Small intestine (tissue), 16 donors: ENCODE data around the gene DCP1B. TPM values are rescaled to one million over a fixed set of nuclear protein-coding genes. Genes with fewer than 3 reads are reported as not detected.

Experiments
- DNase-seq, 2 donors: peaks; one replicate each; pipeline versions ENCODE4 v3.0.0 to v3.0.0-alpha.2; 2013
- FAIRE-seq: peaks from 2 replicates; lab custom pipeline; 2012; peaks lifted over from hg19 to GRCh38; lab: Jason Lieb, UNC
- H3K27ac ChIP-seq, 3 donors: one replicate each; pipeline ENCODE4 v1.5.1; 2013; ENCODE audit warnings: low read length in 2 of 3, mild to moderate bottlenecking in 2 of 3, control low read depth in 1 of 3, inconsistent platforms in 1 of 3, low read depth in 1 of 3, moderate library complexity in 1 of 3
- H3K27me3 ChIP-seq, 3 donors: one replicate each; pipeline ENCODE4 v1.6.1; 2013; ENCODE audit warnings: low read length in 3 of 3, inconsistent platforms in 1 of 3; ENCODE audit not compliant: control insufficient read depth in 3 of 3, insufficient read depth in 3 of 3
- H3K36me3 ChIP-seq, 3 donors: one replicate each; pipeline ENCODE4 v1.6.1; 2013; ENCODE audit warnings: low read length in 3 of 3, inconsistent platforms in 1 of 3, low read depth in 1 of 3, mild to moderate bottlenecking in 1 of 3, moderate library complexity in 1 of 3; ENCODE audit not compliant: control insufficient read depth in 3 of 3, insufficient read depth in 2 of 3
- H3K4me1 ChIP-seq, 3 donors: one replicate each; pipeline ENCODE4 v1.6.1; 2013; ENCODE audit warnings: low read length in 2 of 3, inconsistent platforms in 1 of 3, low read depth in 1 of 3, mild to moderate bottlenecking in 1 of 3, moderate library complexity in 1 of 3; ENCODE audit not compliant: control insufficient read depth in 3 of 3, insufficient read depth in 2 of 3
- H3K4me3 ChIP-seq, 3 donors: one replicate each; pipeline ENCODE4 v1.5.1; 2013; ENCODE audit warnings: low read length in 3 of 3, control low read depth in 1 of 3, inconsistent platforms in 1 of 3, low read depth in 1 of 3, mild to moderate bottlenecking in 1 of 3, moderate library complexity in 1 of 3
- H3K9me3 ChIP-seq, 2 donors: one replicate each; pipeline ENCODE4 v1.6.1; 2013; ENCODE audit warnings: low read depth in 1 of 2, low read length in 1 of 2; ENCODE audit not compliant: control insufficient read depth in 2 of 2, insufficient read depth in 1 of 2
- WGBS, 3 donors: extraction: QIAGEN DNeasy Blood & Tissue Kit; methylation state at CpG; one replicate each; pipeline ENCODE4 v1.1.7; 2013; 5-methylcytosine and 5-hydroxymethylcytosine counted together
- long read RNA-seq, 10 donors: transcript quantifications; one replicate each; lab custom pipeline, GENCODE V29; 2026
- polyA plus RNA-seq, 4 donors: library from polyadenylated mRNA; stranded (reverse) in 3 of 4; unstranded in 1 of 4; fragments of 200-250 nt in 3 of 4; fragments of 120-200 nt in 1 of 4; gene quantifications; one replicate each; pipeline versions ENCODE4 v1.2.1 to v1.2.3, GENCODE V29; 2013
- donor health status: healthy with polysubstance abuse.
- donor health status: control.
- donor health status: control.
- donor health status: Bipolar disorder and iron deficiency.
- donor health status: healthy.

The DCP1B gene
- 10 to 100 TPM in 1 of 4 donors, 1 to 10 TPM in 3; 4.5 to 18.2 (median 7.9) TPM for polyA plus RNA-seq
- long read RNA-seq, donor 1, transcript DCP1B-201 (9 exons, 2,086 nt): major isoform, 6 of 22 reads
- long read RNA-seq, donor 1, partial matches to known transcripts: 13 of 22 reads
- long read RNA-seq, donor 1, other reads (novel, unspliced or antisense): 0 of 22 reads
- long read RNA-seq, donor 2, partial matches to known transcripts: 6 of 7 reads
- long read RNA-seq, donor 2, other reads (novel, unspliced or antisense): 0 of 7 reads
- long read RNA-seq, donor 3, partial matches to known transcripts: 0 of 2 reads
- long read RNA-seq, donor 3, other reads (novel, unspliced or antisense): 0 of 2 reads
- long read RNA-seq, donor 4: 0 reads
- long read RNA-seq, donor 5: 0 reads
- long read RNA-seq, donor 6, partial matches to known transcripts: 0 of 3 reads
- long read RNA-seq, donor 6, other reads (novel, unspliced or antisense): 0 of 3 reads
- long read RNA-seq, donor 7: 0 reads
- long read RNA-seq, donor 8, partial matches to known transcripts: 0 of 2 reads
- long read RNA-seq, donor 8, other reads (novel, unspliced or antisense): 0 of 2 reads
- long read RNA-seq, donor 9: 0 reads
- long read RNA-seq, donor 10, partial matches to known transcripts: 5 of 12 reads
- long read RNA-seq, donor 10, other reads (novel, unspliced or antisense): 0 of 12 reads

DNA sequence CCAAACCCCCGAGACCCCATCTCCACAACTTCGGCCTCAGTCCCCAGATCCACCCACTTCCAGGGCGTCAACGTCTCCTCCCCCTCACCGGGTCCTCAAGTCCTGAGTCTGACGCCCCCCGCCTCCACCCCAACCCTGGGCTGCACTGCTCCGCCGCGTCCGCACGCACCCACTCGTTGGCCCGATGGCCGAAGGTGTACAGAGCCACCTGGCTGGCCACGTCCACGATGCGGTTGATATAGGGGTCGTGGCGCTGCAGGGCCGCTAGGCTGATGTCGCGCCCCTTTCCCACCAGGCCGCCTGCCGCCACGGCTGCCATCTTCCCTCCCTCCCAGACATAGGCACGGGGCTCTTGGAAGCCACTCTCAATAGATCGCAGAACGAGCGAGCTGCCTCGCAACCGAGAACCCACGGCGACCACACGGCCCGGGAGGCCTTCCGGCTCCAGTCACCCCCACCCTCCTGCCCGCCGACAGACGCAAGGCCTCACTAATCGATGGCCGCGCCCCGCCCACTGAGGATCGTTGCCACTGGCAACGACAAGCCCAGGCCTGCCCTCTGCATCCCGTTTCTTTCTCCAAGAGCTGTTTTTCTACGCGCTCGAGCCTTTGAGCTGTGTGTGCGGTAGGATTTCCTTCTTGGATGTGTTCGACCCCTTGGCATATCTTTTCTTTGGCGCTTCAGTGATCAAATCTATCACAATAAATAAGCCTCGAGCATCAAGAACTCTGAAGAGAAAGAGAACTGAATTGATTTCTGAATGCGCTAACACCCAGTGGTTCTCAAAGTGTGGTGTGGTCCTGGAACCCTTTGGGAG lies at the start of gene DCP1B:
Gene DCP1B (minus strand): TSS at position 345 of the 817 bp plus-strand sequence. CDS start 26 bp downstream, at position 319.
- peak within 1 kb of the TSS; percentile 75 to 94 (median 89) for H3K27ac ChIP-seq
- no peaks in the 10 kb centered on the region for H3K36me3 ChIP-seq
- no peak for FAIRE-seq
- no peaks in the 10 kb centered on the region for H3K27me3 ChIP-seq
- peak within 1 kb of the TSS; percentile 86 to 90 (median 89) for H3K4me3 ChIP-seq
- H3K4me1 ChIP-seq: peaks cover 1 to 8% (median 4%) of the 10 kb centered on the region in 3 donors
- H3K9me3 ChIP-seq: no peaks in the 10 kb centered on the region
- 4% methylated on average over 52 to 55 of the region's 55 CpGs for WGBS, 3 donors
- peak; percentile 94 to 98 for DNase-seq

DNA sequence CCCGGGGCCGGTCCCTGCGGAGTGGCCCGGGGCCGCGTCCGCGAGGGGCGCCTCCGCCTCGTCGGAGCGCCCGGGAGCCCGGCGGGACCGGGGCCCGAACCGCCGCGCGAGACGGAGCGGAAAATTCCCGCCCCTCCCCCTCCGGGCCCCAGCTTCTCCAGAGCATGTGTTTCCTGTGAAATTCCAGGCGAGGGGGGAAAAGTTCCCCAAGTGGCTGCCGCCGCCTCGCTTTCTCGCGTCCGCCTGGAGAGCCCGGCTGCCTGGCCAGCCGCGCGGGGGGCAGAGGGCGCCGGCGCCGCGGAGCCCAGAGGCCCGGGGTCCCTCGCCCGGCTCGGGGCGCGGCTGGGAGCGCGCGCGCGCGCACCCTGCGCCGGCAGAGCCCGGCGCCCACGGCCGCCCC lies 49.4 kb upstream of the DCP1B start:
- DNase-seq (peak in 1 of 2 donors; percentile 41), FAIRE-seq (no peak)
- no peak overlapping the region for H3K27ac ChIP-seq
- 1 to 5% (median 1%) methylated on average over 44 to 60 of the region's 60 CpGs for WGBS, 3 donors
- H3K9me3 ChIP-seq: no peaks in the 10 kb centered on the region
- H3K36me3 ChIP-seq: no peaks in the 10 kb centered on the region
- H3K4me1 ChIP-seq: peaks cover 0 to 8% (median 0%) of the 10 kb centered on the region in 3 donors
- peaks cover 8 to 58% (median 10%) of the 10 kb centered on the region in 3 donors for H3K27me3 ChIP-seq
- peak overlapping the region; percentile 34 to 42 (median 41) for H3K4me3 ChIP-seq

- H3K27ac ChIP-seq: no peak within 1 kb of the TSS
- FAIRE-seq: no peak
- peaks cover 8 to 57% (median 10%) of the 10 kb centered on the region in 3 donors for H3K27me3 ChIP-seq
- peaks cover 0 to 8% (median 0%) of the 10 kb centered on the region in 3 donors for H3K4me1 ChIP-seq
- 0 to 1% (median 1%) methylated on average over 50 to 90 of the region's 90 CpGs for WGBS, 3 donors
- peak within 1 kb of the TSS; percentile 34 to 42 (median 41) for H3K4me3 ChIP-seq
- DNase-seq: peak; percentile 16 to 76
- no peaks in the 10 kb centered on the region for H3K36me3 ChIP-seq
- H3K9me3 ChIP-seq: no peaks in the 10 kb centered on the region
Measured at GRCh38 chr12:2052826-2053678, 48.8 kb upstream of the DCP1B start, which contains the start of gene CACNA1C. Gene CACNA1C (plus strand): TSS chr12:2052987. CDS start chr12:2053563, 576 bp downstream.

- Histone ChIP-seq H3K36me3 (no peaks in the 10 kb centered on the region), H3K4me1 (peaks cover 0 to 8% (median 0%) of the 10 kb centered on the region in 3 donors), H3K27me3 (peaks cover 8 to 47% (median 10%) of the 10 kb centered on the region in 3 donors), H3K27ac (no peak overlapping the region), H3K4me3 (peak overlapping the region; percentile 26 to 42 (median 32)), H3K9me3 (no peaks in the 10 kb centered on the region)
- 9 to 16% (median 11%) methylated on average over 27 to 52 of the region's 52 CpGs for WGBS, 3 donors
- FAIRE-seq (no peak), DNase-seq (peak in 1 of 2 donors; percentile 47)
Measured at GRCh38 chr12:2051700-2052621, 47.7 kb upstream of the DCP1B start.

- FAIRE-seq: no peak
- peaks cover 8 to 29% (median 8%) of the 10 kb centered on the region in 3 donors for H3K27me3 ChIP-seq
Measured at GRCh38 chr12:2049604-2050540, 45.6 kb upstream of the DCP1B start.

DNA sequence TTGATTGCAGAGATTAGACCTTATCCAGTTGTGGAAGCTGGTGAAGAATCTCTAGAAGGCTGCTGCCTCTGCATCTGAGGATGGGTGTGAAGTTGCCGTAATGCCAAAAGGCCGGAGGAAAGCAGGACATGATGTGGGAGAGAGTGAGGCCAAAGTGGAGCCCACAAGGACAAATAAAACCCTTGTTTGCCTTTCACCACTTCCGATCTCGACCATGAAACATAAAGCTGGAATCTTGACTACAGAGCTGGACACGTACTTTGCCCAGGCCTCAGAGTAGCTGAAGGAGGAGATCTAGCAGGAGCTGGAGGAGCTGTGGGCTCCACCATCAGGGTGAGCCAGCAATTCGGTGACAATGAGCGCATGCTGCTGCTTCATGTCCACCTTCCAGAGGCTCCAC lies 43.5 kb upstream of the DCP1B start:
- H3K9me3 ChIP-seq: no peaks in the 10 kb centered on the region
- FAIRE-seq (no peak), DNase-seq (no peak)
- no peak overlapping the region for H3K4me3 ChIP-seq
- WGBS, 3 donors: 72 to 90% (median 79%) methylated on average over 7 of the region's 7 CpGs
- H3K36me3 ChIP-seq: no peaks in the 10 kb centered on the region
- peaks cover 0 to 8% (median 0%) of the 10 kb centered on the region in 3 donors for H3K4me1 ChIP-seq
- no peak overlapping the region for H3K27ac ChIP-seq
- peaks cover 2 to 15% (median 8%) of the 10 kb centered on the region in 3 donors for H3K27me3 ChIP-seq

More at GRCh38 chr12:2049604-2050540, 45.6 kb upstream of the DCP1B start:
- peak; percentile 31 to 92 for DNase-seq
- H3K4me1 ChIP-seq: peaks cover 0 to 8% (median 0%) of the 10 kb centered on the region in 3 donors
- peak overlapping the region in 1 of 3 donors; percentile 0 for H3K4me3 ChIP-seq
- no peaks in the 10 kb centered on the region for H3K9me3 ChIP-seq
- peak overlapping the region in 1 of 3 donors; percentile 29 for H3K27ac ChIP-seq
- 13 to 47% (median 26%) methylated on average over 8 of the region's 8 CpGs for WGBS, 3 donors
- no peaks in the 10 kb centered on the region for H3K36me3 ChIP-seq
